HuH-7.5 (cell line): Measurements from ENCODE around the gene SAPCD1.

Experiments
- DNase-seq: peaks from one replicate; pipeline ENCODE4 v3.0.0; 2011; ENCODE audit warnings: low spot score

The SAPCD1 gene

DNA sequence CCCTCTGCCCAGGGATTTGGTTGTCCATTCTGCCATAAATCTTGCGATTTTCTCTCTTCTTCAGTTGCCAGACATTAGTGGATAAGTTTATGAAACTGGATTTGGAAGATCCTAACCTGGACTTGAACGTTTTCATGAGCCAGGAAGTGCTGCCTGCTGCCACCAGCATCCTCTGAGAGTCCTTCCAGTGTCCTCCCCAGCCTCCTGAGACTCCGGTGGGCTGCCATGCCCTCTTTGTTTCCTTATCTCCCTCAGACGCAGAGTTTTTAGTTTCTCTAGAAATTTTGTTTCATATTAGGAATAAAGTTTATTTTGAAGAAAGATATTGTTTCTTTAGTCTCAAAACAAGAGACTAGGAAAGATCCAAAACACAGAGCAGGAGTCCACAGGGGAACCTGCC lies at the start of gene SAPCD1:
Gene SAPCD1, plus strand, starts transcription at position 301 of the 400 bp plus-strand sequence. CDS start 399 bp downstream, outside the sequence.
- no peak for DNase-seq

DNA sequence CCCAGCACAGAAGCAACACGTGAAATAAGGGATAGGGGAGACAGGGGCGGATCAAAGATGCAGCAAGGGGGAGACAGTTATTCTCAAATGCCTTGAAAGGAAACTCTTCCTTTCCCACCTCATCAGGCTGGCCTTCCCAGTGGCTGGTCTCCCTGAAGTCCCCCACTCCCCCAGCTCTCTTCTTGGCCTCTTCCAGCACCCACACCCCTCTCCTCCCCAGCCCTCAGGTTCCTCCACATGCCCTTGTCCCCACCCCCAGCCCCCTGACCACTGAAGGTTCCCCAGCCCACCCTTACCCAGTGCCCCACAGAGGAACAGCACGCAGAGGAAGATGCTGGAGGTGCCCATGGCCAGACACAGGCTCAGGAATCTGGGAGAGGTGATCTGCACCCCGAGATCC lies 49.0 kb upstream of the SAPCD1 start:
- no peak for DNase-seq

DNA sequence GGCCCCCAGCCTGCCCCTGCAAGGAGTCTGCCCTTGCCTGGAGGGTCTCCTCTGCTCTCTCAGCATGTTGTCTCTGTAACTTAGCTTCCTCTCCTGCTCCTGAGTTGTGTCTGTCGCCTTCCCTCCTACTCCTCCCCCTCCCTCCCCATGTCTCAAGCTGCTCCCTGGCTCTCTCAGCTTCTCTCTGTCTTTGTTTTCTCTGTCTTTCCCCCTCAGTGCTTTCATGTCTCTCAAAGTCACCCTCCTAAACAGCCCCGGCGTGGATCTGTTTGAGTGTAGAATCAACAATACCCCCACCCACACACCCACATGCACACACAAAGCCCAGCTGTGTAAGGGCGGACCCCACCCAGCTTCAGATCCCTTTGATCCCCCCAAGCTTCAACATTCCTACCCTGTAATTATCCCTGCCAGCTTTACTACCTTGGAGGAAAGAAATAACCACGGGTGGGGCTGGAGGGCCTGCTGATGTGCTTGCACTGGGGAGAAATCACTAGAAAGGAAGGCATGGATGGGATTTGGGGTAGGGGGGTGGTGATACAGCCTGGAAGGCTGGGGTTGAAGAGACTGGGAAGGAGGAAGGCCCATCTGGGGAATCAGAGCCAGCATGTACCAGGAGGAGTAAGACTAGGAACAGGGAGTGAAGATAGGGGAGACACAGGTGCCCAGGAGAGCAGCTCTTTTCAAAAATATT lies 48.3 kb upstream of the SAPCD1 start:
- no peak for DNase-seq

DNA sequence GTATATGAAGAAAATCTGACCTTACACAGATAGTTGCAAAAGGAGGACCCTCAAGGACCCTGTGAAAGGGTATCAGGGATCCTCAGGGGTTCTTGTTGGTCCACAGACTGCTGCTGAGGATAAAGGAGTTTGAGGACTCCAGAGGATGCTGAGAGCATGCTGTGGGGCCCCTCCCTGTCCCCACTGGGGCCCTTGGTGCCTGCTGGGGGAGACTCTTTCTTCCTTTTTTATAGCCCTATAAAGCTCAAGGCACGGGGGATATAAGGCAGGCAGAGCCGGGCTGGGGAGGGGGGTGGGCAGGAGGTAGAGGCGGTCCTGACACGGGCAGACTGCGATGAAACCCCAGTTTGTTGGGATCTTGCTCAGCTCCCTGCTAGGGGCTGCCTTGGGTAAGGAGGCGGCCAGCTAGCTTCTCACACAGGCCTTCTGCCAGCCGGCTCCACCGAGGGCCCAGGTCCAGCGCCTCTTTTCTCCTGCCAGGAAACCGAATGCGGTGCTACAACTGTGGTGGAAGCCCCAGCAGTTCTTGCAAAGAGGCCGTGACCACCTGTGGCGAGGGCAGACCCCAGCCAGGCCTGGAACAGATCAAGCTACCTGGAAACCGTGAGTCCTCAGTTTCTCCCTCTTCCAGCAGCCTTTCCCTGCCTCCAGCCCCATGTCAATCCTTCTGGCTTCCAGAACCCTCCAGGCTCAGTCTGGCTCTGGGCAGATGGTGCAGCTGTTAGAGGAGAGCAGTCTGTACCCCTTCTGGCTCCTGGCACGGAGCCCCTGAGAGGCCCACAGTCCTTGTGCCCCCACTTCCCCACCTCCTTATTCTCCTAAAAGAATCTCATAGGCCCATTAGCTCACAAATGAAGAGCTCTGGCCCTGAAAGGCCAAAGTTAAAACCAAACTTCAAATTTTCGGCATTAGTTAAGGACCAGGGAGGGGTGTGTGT lies 47.2 kb upstream of the SAPCD1 start, which contains the start of gene LY6G6D:
Gene LY6G6D, plus strand, starts transcription at position 327 of the 937 bp plus-strand sequence. Its CDS starts 8 bp downstream, at position 335.
- no peak for DNase-seq

DNA sequence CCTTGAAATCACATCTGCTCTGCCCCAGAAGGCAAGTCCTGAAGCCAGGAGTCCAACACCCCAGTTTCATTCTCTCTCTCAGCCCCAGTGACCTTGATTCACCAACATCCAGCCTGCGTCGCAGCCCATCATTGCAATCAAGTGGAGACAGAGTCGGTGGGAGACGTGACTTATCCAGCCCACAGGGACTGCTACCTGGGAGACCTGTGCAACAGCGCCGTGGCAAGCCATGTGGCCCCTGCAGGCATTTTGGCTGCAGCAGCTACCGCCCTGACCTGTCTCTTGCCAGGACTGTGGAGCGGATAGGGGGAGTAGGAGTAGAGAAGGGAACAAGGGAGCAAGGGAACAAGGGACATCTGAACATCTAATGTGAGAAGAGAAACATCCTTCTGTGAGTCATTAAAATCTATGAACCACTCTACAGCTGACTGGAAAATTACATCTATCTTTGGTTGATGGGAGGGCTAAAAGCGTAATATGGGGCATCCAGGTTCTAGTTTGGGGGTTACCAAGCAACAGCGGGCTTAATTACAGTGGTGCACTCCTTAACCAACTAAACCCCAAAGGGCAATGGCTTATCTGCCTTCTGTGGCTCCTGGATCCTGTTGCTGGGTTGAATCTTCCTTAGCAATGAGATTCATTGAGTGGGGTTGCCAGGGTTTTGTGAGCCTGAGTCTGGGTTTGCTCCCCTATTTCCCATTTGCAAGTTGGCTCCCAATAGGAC lies 44.8 kb upstream of the SAPCD1 start:
- DNase-seq: peak; percentile 39

DNA sequence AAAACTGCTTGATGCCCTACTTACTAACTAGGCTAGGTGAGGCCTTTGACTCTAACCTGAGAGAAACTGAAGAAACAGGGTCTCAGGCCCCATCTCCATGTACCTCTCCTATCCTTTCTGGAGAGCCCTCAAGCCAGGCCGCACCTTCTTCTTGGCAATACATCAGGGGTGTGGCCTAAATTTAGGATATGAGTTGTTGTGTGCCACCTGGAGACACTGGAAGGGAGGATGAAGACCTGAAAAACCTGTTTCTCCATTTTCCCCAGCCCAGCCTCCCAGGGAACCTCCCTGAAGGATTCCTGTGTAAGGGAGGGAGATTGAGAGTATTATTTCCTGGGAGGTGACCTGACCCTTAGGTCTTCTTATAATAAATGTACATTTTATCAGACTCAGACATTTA lies 44.2 kb upstream of the SAPCD1 start:
- DNase-seq: no peak

DNA sequence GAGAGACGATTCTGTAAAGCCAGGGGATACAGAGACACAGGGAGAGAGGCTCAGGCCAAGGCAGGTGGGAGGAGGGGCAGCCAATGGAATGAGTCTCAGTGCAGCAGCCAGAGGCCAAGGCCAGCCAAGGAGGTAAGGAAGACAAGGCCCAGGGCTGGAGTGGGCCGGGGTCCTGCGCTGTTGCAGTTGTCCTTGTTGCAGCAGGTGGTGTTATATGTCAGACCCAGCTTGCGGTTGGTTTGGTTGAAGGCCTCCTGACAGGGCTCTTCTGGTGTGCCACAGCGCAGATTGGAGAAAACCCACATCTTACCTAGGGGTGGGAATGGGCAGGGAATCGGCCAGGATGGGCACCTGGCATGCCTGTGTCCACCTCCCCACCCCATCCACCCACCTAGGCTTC lies 43.5 kb upstream of the SAPCD1 start:
- DNase-seq: no peak

DNA sequence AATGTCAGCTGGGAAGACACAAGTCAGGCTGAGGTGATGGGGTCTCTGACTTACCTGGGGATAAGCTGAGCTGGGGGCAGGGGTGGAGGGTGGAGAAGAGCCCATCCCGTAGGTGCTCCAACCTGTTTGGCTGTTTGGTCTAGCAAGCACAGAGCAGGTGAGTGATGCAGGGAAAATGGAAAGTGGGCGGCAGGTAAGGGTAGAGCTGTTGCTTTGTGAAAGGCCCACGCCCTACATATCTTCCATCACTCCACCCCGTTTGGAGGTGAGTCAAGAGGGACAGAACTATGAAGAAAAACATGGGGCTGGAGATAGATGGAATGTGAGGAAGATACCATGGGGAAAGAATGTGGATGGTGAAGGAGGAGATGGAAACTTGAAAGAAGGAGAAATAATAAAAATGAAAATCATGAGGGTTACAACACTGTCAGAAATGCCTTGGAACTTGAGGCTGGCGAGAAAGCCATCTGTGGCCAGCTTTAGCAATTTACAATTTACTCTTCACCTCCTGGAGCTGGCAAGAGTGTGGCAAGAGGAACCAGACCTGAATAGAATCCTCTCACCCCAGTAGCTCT lies 42.2 kb upstream of the SAPCD1 start:
- DNase-seq: no peak

DNA sequence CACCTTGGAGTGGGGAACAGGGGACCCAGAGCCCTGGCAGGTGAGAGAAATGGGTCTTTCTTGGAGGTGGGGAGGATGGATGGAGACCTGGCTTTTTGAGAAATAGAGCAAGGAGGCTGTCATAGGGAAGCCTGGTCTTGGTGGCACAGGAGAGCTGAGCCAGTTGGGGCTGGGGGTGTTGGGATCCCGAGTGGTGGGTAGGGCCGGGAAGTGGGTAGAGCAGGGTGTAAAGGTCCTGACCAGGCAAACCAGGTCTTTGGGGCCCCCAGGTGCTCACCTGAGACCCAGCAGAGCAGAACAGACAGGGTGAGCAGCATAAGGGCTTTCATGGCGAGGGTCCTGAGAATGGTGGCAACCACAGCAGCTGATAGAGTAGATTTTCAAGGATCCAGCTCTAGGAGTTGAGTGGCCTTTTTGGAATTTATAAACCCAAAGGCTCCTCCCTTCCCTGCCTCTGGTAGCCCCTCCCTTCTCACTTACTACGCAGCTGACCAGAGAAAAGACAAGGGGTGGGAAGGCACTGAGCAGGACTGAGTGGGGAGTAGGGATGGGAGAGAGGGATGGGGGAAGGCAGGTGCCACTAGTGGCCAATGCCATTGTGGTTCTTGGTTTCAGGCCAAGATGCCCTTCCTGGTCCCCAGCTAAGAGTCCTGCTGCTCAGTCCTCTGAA lies 41.0 kb upstream of the SAPCD1 start, which contains the start of gene LY6G6C:
Gene LY6G6C, minus strand, starts transcription at position 396 of the 670 bp plus-strand sequence. Its CDS starts 67 bp downstream, at position 329.
- no peak for DNase-seq

DNA sequence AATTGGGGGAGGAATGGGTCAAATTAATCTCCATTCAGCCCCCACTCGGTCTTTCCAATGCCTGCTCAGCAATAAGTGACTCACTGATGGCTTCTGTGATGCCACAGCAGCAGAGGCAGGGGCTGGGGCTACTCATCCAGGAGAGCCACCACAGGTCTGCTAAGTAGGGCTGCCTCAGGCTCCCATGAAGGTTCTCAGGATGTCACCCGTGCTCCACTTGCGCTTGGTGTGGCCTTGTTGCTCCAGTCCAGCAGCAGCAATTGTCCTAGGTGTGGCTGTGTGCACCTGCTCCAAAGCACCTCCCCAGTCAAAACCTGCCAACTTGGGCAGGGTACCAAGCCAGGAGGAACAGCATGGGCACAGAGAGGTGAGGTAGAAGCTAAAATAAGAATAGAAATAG lies 40.3 kb upstream of the SAPCD1 start:
- no peak for DNase-seq

DNA sequence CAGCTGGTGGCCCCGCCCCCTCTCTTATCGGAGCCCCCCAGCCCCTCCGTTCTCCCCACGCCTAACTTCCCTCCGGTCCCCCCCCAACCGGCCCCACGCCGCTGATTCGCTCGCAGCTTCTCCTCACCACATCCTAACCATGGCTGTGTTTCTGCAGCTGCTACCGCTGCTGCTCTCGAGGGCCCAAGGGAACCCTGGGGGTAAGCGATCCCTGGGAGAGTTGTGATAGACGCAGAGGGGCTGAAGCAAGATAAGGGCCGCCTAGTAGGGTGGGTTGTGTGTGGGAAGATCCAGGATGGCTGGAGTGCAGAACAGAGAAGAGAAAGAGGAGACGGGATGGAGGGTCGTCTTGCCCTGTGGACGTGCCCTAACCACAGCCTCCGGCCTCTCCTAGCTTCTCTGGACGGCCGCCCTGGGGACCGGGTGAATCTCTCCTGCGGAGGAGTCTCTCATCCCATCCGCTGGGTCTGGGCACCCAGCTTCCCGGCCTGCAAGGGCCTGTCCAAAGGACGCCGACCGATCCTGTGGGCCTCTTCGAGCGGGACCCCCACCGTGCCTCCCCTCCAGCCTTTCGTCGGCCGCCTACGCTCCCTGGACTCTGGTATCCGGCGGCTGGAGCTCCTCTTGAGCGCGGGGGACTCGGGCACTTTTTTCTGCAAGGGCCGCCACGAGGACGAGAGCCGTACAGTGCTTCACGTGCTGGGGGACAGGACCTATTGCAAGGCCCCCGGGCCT lies 39.0 kb upstream of the SAPCD1 start, which contains the start of gene MPIG6B:
Gene MPIG6B, plus strand, starts transcription at position 129 of the 735 bp plus-strand sequence. Its CDS starts 11 bp downstream, at position 140.
- no peak for DNase-seq

DNA sequence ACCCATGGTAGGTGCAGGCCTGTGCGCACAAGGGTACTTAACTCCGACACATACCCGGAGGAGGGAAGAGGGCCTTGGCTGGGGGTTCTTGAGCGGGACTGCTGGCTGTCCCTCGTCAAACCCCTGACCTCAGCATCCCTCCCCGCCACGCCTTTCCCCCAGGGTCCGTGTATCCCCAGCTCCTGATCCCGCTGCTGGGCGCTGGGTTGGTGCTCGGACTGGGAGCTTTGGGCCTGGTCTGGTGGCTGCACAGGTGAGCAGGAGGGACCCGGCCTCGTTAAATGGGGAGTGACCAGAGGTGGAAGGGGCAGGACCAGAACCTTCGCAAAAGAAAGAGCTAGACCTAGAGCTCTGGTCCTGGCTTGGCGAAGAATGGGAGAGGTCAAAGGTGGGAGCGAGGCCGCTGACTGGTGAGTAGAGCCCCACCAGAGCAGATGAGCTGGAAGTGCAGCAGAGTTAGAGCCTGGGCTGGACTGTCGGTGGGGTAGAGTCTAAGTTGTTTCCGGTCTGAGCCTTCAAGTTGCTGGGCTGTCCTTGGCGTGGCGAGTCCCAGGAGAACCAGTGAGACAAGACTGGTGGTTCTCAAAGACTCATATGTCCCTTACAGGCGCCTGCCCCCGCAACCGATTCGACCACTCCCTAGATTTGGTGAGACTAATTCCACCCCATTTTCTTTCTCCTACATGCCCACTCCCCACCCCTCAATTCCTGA lies 38.3 kb upstream of the SAPCD1 start:
- no peak for DNase-seq

DNA sequence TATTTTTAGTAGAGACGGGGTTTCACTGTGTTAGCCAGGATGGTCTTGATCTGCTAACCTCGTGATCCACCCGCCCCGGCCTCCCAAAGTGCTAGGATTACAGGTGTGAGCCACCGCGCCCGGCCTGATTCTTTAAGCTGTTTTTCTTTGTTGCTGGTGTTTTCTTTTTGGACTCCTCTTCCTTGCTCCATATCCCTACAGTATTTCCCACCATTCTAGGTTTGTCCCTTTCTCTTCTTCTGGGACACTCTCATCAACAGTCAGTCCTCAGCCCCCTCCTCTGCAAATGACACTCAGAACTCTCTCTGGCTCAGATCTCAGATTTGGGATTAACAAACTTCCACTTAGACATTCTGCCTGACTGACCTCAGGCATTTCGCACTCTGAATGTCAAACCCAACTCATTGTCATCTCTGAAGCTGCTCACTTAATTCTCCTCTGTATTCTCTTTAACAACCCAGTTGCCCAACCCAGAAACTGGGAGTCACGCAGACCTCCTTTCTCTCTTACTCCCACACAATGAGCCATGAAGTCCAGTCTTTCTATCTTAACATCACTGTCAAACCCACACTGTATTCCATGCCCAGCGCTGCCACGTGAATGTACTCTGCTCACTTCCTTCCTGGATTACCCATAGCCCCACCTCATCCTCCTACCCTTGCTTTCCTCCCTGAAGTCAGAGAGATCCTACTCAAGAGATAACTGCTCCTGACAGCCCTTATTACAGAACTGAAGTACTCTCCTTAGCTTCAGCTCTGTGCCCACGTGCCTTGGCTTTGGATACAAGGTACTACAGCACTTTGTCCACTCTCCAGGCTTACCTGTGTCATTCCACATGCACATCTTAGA lies 36.7 kb upstream of the SAPCD1 start:
- no peak for DNase-seq

DNA sequence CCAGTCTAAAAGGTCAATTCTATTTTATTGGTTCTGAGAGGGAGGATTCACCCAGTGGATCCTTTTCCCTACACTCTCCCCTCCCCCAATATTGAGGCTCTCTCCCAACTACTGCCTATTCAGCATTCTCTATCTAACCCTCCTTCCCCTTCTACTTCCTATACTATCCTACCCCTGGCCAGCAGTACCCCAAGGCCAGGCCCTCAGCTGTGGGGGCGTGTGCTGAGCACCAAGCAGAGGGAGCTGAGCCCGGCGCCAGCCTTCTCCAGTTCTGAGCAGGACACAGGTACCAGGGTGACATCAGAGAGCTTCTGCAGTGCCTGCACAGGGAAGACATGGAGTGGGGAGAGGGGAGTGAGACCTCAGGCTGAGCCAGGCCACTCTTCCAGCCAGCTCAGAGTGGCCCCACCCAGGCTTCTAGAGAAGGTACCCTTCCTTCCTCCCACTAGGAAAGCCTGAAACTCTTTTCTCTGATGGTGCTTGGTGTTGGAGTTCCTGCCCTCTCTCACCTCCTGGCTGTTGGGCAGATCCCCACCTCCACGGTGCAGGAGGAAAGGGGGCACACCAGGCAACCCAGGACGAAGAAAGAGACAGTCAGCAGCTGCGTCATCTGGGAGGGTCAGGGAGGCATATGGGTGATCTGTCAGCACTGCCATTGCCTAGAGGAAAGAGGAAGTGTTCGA lies 35.3 kb upstream of the SAPCD1 start:
- no peak for DNase-seq

DNA sequence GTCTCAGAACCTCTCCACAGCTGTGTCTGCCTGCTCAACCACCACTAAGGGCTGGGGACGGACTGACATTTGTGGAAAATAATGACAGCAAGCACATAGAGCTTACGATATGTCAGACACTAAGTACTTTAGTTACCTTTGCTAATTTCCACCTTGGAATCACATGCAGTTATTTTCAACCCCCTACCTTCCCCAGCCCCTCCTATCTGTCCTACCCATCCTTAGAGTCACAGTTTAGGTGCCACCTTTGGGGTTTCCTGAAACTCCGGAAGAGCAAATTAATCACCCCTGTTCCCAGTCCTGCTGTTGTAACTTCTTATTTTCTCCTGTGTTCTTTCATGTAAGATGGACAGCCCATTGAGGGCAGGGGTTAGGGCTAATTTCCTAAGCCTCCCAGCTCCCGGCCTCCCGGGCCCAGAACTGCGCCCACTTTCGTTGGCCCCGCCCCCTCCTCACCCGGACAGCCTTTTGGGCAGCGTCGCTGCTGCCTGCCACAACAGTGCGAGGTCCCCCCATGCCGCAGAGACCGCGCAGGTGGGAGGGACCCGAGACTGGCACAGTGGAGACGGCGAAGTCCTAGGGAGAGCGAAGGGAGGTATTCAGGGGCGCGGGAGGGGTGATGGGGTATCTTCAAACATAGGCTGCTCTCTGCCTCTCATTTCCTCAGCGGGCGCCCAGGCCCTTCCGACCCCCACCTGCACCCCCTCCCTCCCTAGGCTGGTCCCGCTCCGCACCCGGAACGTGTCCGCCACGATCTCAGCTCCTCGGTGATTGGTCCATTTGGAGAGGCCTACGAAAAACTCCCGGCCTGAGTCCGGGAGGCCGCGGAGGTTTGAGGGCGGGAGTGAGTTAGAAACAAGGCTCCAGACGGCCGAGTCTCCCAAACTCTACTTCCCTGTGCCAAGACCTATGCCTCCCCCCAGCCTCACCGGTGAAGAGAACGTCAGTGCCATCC lies 34.5 kb upstream of the SAPCD1 start:
- no peak for DNase-seq

DNA sequence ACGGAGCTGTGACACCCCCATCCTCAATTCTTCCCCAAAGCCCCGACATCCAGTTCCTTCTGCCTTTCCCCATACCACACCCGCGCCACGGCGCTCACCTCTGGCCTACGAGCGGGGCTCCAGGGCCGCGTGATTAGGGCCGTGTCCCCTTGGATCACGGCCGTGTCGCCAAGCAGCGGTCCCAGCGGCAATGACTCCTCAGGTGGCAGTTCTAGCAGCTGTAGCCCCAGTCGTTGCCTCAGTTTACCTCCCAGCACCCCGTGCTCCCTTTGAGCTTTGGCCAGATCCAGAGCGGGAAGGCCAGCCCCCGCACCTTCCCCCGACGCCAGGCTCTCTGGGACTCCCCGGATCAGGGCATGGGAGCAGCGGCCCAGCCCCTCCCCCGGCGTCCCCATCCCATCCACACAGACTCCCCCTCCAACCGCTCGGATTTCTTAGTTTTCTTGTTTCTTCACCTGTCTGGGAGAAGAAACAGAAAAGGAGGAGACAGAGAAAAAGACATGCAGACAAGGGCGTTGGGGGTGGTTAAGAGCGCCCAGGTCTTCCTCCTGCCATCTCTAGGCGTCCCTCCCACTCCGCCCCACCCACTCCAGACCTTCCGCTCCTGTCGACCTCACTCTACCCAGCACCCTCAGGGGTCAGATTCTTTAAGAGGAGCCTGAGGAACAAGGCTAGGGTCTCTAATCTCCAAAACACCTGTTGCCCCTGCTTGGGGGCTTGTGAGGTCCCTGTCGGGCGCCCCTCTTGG lies 33.5 kb upstream of the SAPCD1 start, which contains the start of gene DDAH2:
Gene DDAH2, minus strand, starts transcription at position 533 of the 748 bp plus-strand sequence. Its CDS starts 138 bp downstream, at position 395.
- no peak for DNase-seq
